ENCODE measurements around the gene STAC3.

- TF ChIP-seq, protein P1, sequence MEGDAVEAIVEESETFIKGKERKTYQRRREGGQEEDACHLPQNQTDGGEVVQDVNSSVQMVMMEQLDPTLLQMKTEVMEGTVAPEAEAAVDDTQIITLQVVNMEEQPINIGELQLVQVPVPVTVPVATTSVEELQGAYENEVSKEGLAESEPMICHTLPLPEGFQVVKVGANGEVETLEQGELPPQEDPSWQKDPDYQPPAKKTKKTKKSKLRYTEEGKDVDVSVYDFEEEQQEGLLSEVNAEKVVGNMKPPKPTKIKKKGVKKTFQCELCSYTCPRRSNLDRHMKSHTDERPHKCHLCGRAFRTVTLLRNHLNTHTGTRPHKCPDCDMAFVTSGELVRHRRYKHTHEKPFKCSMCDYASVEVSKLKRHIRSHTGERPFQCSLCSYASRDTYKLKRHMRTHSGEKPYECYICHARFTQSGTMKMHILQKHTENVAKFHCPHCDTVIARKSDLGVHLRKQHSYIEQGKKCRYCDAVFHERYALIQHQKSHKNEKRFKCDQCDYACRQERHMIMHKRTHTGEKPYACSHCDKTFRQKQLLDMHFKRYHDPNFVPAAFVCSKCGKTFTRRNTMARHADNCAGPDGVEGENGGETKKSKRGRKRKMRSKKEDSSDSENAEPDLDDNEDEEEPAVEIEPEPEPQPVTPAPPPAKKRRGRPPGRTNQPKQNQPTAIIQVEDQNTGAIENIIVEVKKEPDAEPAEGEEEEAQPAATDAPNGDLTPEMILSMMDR (CRISPR knock-in tag; IDR thresholded peaks at IDR 0.05), result no peak
- no peak for TF ChIP-seq TBP (CRISPR knock-in tag; IDR thresholded peaks at IDR 0.05)
- no peak for TF ChIP-seq GABPA (IDR thresholded peaks at IDR 0.05; ENCODE audit: low read depth, low read length)
- no peak for TF ChIP-seq GABPA (CRISPR knock-in tag; IDR thresholded peaks at IDR 0.05; ENCODE audit: low read depth)
- TF ChIP-seq NPAS2 (CRISPR knock-in tag; IDR thresholded peaks at IDR 0.05; ENCODE audit: borderline replicate concordance), result no peak
- TF ChIP-seq ZNF382 (CRISPR knock-in tag; IDR thresholded peaks at IDR 0.05; ENCODE audit: borderline replicate concordance), result no peak
- TF ChIP-seq HNF4A (CRISPR knock-in tag; IDR thresholded peaks at IDR 0.05), result no peak
- no peak for TF ChIP-seq MAFK (conservative IDR thresholded peaks at IDR 0.05 in 1 of 2, IDR thresholded peaks at IDR 0.05 in 1 of 2; ENCODE audit: low read length in 2 of 2)
- no peak for TF ChIP-seq ZNF580 (CRISPR knock-in tag; IDR thresholded peaks at IDR 0.05; ENCODE audit: borderline replicate concordance, low read depth)
- TF ChIP-seq, protein P2, sequence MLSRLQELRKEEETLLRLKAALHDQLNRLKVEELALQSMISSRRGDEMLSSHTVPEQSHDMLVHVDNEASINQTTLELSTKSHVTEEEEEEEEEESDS (CRISPR knock-in tag; IDR thresholded peaks at IDR 0.05; ENCODE audit: borderline replicate concordance), result no peak
- no peak for TF ChIP-seq POLR2A (IDR thresholded peaks at IDR 0.05; ENCODE audit: insufficient read depth in 1 of 2, low read depth in 2 of 2, low read length in 2 of 2)
- no peak for TF ChIP-seq ZC3H4 (CRISPR knock-in tag; IDR thresholded peaks at IDR 0.05; ENCODE audit: borderline replicate concordance)
- TF ChIP-seq TOE1 (CRISPR knock-in tag; IDR thresholded peaks at IDR 0.05), result no peak
- no peak for TF ChIP-seq SRF (IDR thresholded peaks at IDR 0.05; ENCODE audit: low read depth, low read length)
- TF ChIP-seq PCBP2 (optimal IDR thresholded peaks at IDR 0.05; ENCODE audit: low read depth, low read length, poor library complexity, severe bottlenecking), result no peak
Observed at GRCh38 chr12:57268264-57268663, 17.3 kb upstream of the STAC3 start.
